Psoas muscle (tissue), 8 donors: ENCODE measurements around the gene MYO1F. TPM values are rescaled to one million over a fixed set of nuclear protein-coding genes. Genes with fewer than 3 reads are reported as not detected.

Experiments
- ATAC-seq, 4 donors: fragments of 200-7000 bp; cut with Tn5 transposase; one replicate each; pipeline ENCODE4 v1.9.1; 2020; ENCODE audit warnings: moderate library complexity in 3 of 4, mild to moderate bottlenecking in 2 of 4
- DNase-seq, 2 donors: peaks; one replicate each; pipeline ENCODE4 v3.0.0-alpha.2; 2020
- H3K27ac ChIP-seq: fragments of 200-600 bp; one replicate; pipeline ENCODE4 v1.8.0; 2022
- H3K27me3 ChIP-seq, 3 donors: fragments of 200-600 bp in 1 of 3; one replicate each; pipeline versions ENCODE4 v1.6.1 to v1.8.0; 2013 to 2022; ENCODE audit warnings: low read length in 2 of 3, mild to moderate bottlenecking in 2 of 3, moderate library complexity in 1 of 3; ENCODE audit not compliant: insufficient read depth in 3 of 3
- H3K36me3 ChIP-seq, 2 donors: fragments of 200-600 bp in 1 of 2; one replicate each; pipeline versions ENCODE4 v1.6.1 to v1.8.0; 2013 to 2022; ENCODE audit warnings: low read depth in 1 of 2, mild to moderate bottlenecking in 1 of 2, moderate library complexity in 1 of 2; ENCODE audit not compliant: insufficient read depth in 1 of 2
- H3K4me1 ChIP-seq: fragments of 200-600 bp; one replicate; pipeline ENCODE4 v1.8.0; 2022
- H3K4me3 ChIP-seq: fragments of 200-600 bp; one replicate; pipeline ENCODE4 v1.8.0; 2022; ENCODE audit warnings: mild to moderate bottlenecking
- H3K9me3 ChIP-seq: fragments of 200-600 bp; one replicate; pipeline ENCODE4 v1.8.0; 2022
- CTCF ChIP-seq: fragments of 200-600 bp; IDR thresholded peaks from one replicate; pipeline ENCODE4 v1.8.0; 2022; ENCODE audit warnings: antibody characterized with exemption
- WGBS, 3 donors: extraction: QIAGEN DNeasy Blood & Tissue Kit; methylation state at CpG; one replicate each; pipeline versions ENCODE4 v1.1.6 to v1.1.7; 2013; 5-methylcytosine and 5-hydroxymethylcytosine counted together
- intact Hi-C, 2 donors: fragments of 100-400 bp; cut with DNase I; formaldehyde crosslinking; loops; one replicate each; pipeline versions ENCODE4 v1.11.0 to v1.14.2; 2022
- polyA plus RNA-seq, 3 donors: library from polyadenylated mRNA; stranded (reverse); fragments of 200-250 nt; gene quantifications; one replicate each; pipeline ENCODE4 v1.2.3, GENCODE V29; 2013
- total RNA-seq, 4 donors: library from RNA; stranded (reverse); fragmentation: NEBNext Ultra II Directional in 2 of 4; extraction: Animal tissue kit (Norgen Biotek cat#: 25700) in 2 of 4; gene quantifications; one replicate each; pipeline versions ENCODE4 v1.2.1 to v1.2.4, GENCODE V29; 2021 to 2023
- donor health status: healthy with polysubstance abuse.
- donor health status: DM: no; HTN: no; CAD: no; lungs with moderate emphysema.
- donor health status: Bipolar disorder and iron deficiency.
- donor health status: healthy.
- donor health status: DM: yes; HTN: yes; CAD: no.
- donor health status: DM: no; HTN: no; CAD: no.
- donor health status: DM: no; HTN: no; CAD: no.
- donor health status: DM: yes; HTN: yes; CAD: no.

MYO1F gene
- total and polyA plus RNA-seq, 7 donors: 1.00 to 6.3 (median 3.5) TPM

GRCh38 chr19:8537099-8537498, 40.1 kb downstream of the MYO1F start:
- no peaks in the 10 kb centered on the region for H3K27me3 ChIP-seq
- intact Hi-C loops: no loop called here
- 85 to 94% (median 86%) methylated on average over 3 of the region's 3 CpGs for WGBS, 3 donors
- H3K4me1 ChIP-seq: no peaks in the 10 kb centered on the region
- no peak overlapping the region for H3K27ac ChIP-seq
- no peak for TF ChIP-seq CTCF
- H3K9me3 ChIP-seq: no peaks in the 10 kb centered on the region
- no peak for ATAC-seq
- no peaks in the 10 kb centered on the region for H3K36me3 ChIP-seq
- H3K4me3 ChIP-seq: no peak overlapping the region
- DNase-seq: no peak

GRCh38 chr19:8536282-8536681, 41.0 kb downstream of the MYO1F start:
- ATAC-seq (no peak), DNase-seq (no peak)
- intact Hi-C loops: no loop called here
- H3K4me3 ChIP-seq: no peak overlapping the region
- TF ChIP-seq CTCF: no peak
- H3K9me3 ChIP-seq: no peaks in the 10 kb centered on the region
- H3K36me3 ChIP-seq: no peaks in the 10 kb centered on the region
- no peaks in the 10 kb centered on the region for H3K27me3 ChIP-seq
- no peaks in the 10 kb centered on the region for H3K4me1 ChIP-seq
- no peak overlapping the region for H3K27ac ChIP-seq
- 68 to 77% (median 69%) methylated on average over 22 of the region's 22 CpGs for WGBS, 3 donors

GRCh38 chr19:8532225-8532624, 45.0 kb downstream of the MYO1F start:
- Histone ChIP-seq H3K27ac (no peak overlapping the region), H3K9me3 (peaks cover 4% of the 10 kb centered on the region), H3K36me3 (no peaks in the 10 kb centered on the region), H3K4me1 (no peaks in the 10 kb centered on the region), H3K4me3 (no peak overlapping the region), H3K27me3 (no peaks in the 10 kb centered on the region)
- no peak for TF ChIP-seq CTCF
- intact Hi-C loops: no loop called here
- ATAC-seq (no peak), DNase-seq (no peak)
- 75 to 79% (median 76%) methylated on average over 2 of the region's 2 CpGs for WGBS, 3 donors

- no peak for TF ChIP-seq CTCF
- ATAC-seq (no peak), DNase-seq (no peak)
- H3K9me3 ChIP-seq: peaks cover 5% of the 10 kb centered on the region
- H3K27me3 ChIP-seq: peaks cover 0 to under 1% (median 0%) of the 10 kb centered on the region in 3 donors
- no peaks in the 10 kb centered on the region for H3K4me1 ChIP-seq
- no peak overlapping the region for H3K4me3 ChIP-seq
- intact Hi-C loops: no loop called here
- WGBS, 3 donors: 53 to 72% (median 63%) methylated on average over 7 of the region's 7 CpGs
- no peaks in the 10 kb centered on the region for H3K36me3 ChIP-seq
- H3K27ac ChIP-seq: no peak overlapping the region
Measured at GRCh38 chr19:8531470-8531869, 45.8 kb downstream of the MYO1F start.

GRCh38 chr19:8530061-8530679, 47.1 kb downstream of the MYO1F start:
- intact Hi-C loops: no loop called here
- TF ChIP-seq CTCF: no peak
- H3K4me3 ChIP-seq: no peak overlapping the region
- H3K4me1 ChIP-seq: no peaks in the 10 kb centered on the region
- ATAC-seq (no peak), DNase-seq (no peak)
- H3K9me3 ChIP-seq: peaks cover 5% of the 10 kb centered on the region
- 89 to 92% (median 90%) methylated on average over 30 to 35 of the region's 35 CpGs for WGBS, 3 donors
- peaks cover 0 to 4% (median 0%) of the 10 kb centered on the region in 3 donors for H3K27me3 ChIP-seq
- no peak overlapping the region for H3K27ac ChIP-seq
- no peaks in the 10 kb centered on the region for H3K36me3 ChIP-seq
